GM21390 (cell line): ENCODE data around the gene GAST.

ENCODE experiments used
- ATAC-seq: cut with Tn5 transposase; IDR thresholded peaks from one replicate; pipeline ENCODE4 v1.9.1; 2021; ENCODE audit not compliant: unreplicated experiment

The GAST gene

GRCh38 chr17:41707803-41708669 is 4.1 kb upstream of the GAST start:
- ATAC-seq = no peak

DNA sequence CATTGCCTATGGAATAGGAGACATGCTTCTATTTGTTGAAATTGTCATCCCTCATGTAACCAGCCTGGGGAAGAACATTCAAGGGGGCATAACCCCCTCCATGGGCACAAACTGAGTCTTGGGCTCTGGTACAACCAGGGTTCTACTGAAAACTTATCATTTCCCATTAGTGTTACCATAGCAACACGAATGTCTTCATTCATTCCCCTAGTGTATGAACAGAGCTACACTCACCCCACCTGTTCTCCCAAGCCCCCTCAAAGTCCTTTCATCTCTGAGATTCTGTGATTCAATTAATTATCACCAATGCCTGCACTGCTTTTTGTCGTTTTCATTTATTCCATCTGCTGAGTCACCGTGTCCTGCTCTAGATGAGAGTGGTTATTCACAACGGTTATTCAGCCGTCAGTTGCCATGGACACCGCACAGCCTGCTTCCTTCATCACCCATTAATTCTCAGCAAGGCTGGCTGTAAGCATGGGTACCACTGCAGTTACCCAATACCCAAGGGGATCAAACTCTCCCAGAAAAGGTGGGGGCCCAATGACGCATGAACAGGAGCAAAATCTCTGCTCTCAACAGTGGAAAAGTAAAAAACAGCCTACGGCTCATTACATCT is 1.6 kb upstream of the GAST start:
- ATAC-seq = no peak

DNA sequence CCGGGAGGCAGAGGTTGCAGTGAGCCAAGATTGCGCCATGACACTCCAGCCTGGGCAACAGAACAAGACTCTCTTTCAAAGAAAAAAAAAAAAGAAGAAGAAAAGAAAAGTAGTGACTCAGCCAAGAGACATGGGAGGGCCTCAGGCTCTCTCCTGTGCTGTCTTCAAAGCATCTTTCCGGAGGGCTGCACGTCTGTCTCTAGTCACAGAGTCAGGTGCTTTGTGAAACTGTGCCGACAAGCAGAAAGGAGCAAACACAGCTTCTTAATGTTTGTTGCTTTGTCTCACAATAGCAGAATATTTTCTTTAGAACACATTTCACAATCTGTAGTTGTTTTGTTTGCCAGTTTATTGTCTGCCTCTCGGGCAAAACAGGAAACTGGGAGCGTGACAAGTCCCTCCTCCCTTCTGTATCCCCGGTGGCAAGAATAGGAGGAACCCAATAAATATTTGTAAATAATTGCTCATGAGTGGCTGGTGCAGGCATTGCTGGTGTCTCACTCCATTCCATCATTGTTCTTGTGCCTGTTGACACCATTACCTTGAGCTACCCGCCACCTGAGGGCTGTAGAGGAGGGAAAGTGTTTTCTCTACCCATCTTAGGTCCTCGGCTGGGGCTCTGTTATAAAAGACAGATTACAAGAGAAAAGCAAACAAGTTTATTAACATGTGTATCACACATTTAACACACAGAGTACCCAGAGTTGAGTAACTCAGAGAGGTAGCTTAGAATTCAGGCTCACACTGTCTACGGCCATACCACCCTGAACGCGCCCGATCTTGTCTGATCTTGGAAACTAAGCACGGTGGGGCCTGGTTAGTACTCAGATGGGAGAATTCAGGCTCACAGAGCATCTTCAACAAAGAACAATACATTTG is 5.5 kb downstream of the GAST start:
- no peak for ATAC-seq

- ATAC-seq = no peak
Observed at GRCh38 chr17:41718287-41718645, 6.1 kb downstream of the GAST start.

GRCh38 chr17:41722231-41722630 is 10.1 kb downstream of the GAST start:
- ATAC-seq = no peak

DNA sequence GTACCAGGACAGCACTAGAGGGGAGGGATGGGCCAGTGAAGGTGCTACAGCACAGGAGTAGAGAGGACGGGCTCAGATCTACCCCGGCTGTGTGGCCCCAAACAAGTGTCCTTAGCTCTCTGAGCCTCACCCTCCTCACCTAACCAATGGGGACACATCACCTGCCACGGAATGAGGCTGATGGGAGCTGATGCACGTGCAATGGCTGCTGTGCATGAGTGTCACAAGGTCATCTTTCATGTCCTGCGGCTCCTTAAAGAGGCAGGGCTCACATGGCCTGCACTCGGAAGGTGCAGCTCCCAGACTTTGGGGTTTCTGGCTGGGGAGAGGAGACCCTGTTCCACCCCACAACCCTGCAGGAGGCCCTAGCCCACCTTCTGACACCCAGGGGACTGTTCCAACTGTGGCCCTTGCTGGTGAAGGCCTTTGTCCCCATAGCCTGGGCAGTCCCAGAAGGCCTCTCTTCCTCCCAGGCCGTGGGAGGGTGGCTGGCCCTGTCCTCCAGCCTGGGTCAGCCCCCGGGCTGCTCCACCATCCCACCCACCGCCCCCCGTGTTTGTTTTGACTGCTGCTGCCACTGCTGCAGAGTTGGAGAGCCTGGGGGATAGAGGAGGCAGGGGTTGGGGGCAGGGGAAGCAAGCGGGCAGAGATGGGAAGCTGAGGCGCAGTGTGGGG is 11.8 kb downstream of the GAST start:
- ATAC-seq = no peak

- ATAC-seq = no peak
Observed at GRCh38 chr17:41724476-41725050, 12.4 kb downstream of the GAST start.

DNA sequence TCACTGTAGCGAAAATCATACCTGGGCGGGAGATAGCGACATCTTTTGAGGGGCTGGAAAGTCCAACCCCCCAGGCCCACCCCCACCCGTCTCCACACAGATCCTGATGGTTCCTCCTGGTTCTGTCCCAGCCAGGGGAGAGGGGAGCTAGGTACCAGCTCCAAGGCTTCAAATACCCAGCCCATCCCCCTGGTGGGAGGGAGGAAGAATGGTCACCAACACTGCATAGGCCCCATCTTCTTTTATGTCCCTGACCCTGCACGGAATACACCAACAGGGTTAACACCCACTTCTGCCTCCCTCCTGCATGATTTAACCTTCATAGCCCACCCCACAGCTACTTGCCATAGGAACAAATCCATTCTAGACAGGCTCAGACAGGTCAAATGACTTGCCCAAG is 13.0 kb downstream of the GAST start:
- ATAC-seq = no peak

- no peak for ATAC-seq
Observed at GRCh38 chr17:41728056-41728455, 15.9 kb downstream of the GAST start.

- ATAC-seq = no peak
Observed at GRCh38 chr17:41730479-41730878, 18.3 kb downstream of the GAST start.

DNA sequence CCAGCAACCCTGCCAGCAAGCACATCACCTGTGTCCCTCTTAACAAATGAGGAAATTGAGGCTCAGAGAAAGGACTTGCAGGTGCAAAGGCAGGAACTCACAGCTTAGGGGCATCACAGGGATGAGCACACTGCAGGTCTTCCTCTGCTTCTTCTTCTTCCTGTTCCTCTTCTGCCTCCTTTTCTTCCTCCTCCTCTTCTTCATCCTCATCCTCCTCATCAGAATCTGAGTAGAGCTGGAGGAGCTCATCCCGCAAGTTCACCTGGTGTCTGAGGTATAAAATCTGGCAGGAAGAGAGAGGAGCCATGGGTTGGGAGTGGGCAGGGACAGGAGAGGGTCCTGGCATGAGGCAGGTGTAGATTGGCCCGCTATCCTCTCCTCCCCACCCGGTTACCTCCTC is 19.7 kb downstream of the GAST start:
- ATAC-seq = no peak

DNA sequence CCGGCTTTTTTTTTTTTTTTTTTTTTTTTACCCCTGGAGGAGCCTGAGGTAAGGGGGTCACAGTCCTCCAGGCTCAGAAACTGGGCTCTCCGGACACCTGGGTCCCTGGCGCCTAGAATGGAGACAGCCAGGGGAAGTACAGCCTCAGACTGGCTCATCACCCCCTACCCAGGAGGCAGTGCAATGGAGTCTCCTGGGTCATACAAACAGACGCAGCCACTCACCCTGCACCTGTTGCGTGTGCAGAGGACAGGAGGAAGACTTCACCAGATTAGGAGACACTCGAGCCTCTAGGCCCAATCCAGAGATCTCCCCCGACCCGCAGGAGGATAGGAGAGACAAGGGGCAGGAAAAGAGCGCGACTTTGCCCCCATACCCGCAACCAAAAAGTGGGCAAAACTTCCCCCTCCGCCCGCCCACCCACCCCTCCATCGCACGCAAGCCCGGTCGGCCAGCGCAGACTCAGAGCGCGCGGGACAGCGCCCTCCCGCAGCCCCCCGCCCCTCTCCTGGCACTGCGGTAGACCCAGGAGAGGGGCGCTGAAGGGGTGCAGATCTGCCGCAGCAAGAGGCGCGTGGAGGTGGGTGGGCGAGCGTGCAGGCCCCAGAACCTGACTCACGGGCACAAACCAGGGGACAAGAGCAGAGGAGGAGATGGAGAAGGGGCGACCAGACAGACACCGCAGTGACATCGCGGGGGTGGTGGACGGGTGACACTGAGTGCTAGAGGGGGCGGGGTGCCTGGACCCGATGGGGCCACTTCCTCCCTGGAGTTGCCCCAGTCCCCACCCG is 21.4 kb downstream of the GAST start:
- no peak for ATAC-seq

DNA sequence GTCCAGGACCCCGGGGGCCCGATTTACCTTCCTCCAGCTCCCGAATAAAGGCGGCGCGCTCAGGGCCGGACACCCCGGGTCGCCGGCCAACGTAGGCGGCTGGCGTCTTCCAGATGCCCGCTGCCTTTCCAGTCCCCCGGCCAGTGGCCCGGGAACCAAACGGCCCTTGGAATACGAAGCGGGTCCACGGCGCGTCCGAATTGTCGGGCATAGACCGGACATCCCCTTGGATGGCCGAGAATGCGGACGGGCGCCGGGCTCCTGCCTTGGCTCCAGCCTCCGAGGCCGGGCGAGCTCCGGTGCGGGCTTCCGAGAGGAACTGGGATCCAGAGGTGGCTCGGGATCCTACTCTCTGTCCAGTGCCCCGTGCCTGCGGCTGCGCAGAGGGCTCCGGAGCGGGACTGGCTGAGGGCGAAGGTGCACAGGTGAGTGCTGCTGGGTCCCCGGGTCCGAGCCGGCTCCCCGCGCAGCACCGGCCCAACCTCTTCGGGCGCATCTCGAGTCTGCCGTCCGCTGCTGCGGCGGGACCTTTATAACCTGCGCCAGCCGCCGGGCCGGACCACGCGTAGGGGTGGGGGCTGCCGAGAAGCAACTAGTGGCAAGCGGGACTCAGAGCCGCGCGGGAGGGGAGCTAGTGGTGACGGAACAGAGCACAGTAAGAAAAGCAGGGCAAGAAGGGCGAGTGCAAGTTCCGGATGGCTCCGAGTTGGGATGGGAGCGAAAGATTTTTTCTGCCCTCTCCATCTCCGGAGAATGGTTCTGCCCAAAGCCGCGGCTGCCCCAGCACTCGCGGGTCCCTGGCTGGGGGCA is 22.2 kb downstream of the GAST start, which contains the start of gene HAP1:
HAP1 (minus strand) TSS at position 505 of the 810 bp plus-strand sequence; CDS start at position 496, 9 bp downstream.
- no peak for ATAC-seq

GRCh38 chr17:41734949-41735313 is 22.8 kb downstream of the GAST start:
- no peak for ATAC-seq

DNA sequence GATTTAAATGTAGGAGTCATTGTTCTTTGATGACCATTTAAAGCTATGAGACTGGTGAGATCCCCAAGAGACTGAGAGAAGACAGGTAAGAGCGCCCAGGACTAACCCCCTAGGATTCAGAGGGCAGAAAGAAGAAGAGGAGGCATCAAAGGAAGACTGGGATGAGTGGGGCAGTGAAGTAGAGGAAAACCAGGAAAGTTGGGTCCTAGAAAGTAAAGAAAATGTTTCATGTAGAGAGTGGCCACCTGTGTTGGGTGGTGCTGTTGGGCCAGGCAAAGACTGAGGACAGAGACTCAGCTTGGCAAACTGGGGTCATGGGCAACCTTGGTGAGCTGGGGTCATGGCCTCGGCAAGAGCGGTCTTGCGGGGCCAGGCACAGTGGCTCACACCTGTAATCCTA is 23.6 kb downstream of the GAST start:
- no peak for ATAC-seq

DNA sequence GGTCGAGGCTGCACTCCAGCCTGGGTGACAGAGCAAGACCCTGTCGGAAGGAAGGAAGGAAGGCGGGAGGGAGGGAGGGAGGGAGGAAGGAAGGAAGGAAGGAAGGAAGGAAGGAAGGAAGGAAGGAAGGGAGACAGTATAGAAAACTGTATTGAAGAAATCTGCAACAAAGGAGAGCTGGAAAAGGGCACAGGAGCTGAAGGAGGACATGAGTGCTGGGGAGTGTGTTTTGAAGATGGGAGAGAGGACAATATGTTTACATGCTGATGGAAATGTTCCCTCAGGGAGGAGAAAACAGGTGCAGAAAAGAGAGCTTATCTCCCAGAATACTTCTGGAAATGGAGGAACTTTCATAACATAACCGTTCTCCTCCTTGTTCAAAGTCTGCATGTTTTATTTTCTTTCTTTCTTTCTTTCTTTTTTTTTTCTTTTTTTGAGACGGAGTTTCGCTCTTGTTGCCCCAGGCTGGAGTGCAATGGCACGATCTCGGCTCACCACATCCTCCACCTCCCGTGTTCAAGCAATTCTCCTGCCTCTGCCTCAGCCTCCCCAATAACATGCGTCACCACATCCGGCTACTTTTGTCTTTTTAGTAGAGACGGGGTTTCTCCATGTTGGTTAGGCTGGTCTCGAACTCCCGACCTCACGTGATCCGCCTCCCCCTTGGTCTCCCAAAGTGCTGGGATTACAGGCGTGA is 25.0 kb downstream of the GAST start:
- no peak for ATAC-seq

- no peak for ATAC-seq
Observed at GRCh38 chr17:41737680-41738023, 25.5 kb downstream of the GAST start.

GRCh38 chr17:41738077-41738800 is 26.1 kb downstream of the GAST start:
- ATAC-seq = no peak
